HT-29 (cell line): ENCODE data around the gene TEPSIN. TPM values are rescaled to one million over a fixed set of nuclear protein-coding genes. Genes with fewer than 3 reads are reported as not detected.
A peak's percentile ranks its signal among the peaks of the same experiment; 100 is the strongest.

Source experiments
- DNase-seq: peaks from one replicate; pipeline ENCODE4 v3.0.0-alpha.2; 2015; ENCODE audit warnings: low spot score
- total RNA-seq: library from RNA; depleted of rRNA; stranded (reverse); fragments of >200 nt; shearing (Covaris generic); gene quantifications from 2 replicates; pipeline ENCODE4 v1.2.3, GENCODE V29; 2014

The TEPSIN gene
- total RNA-seq, 1 experiment from 2014 or later, result 46.2 TPM

DNA sequence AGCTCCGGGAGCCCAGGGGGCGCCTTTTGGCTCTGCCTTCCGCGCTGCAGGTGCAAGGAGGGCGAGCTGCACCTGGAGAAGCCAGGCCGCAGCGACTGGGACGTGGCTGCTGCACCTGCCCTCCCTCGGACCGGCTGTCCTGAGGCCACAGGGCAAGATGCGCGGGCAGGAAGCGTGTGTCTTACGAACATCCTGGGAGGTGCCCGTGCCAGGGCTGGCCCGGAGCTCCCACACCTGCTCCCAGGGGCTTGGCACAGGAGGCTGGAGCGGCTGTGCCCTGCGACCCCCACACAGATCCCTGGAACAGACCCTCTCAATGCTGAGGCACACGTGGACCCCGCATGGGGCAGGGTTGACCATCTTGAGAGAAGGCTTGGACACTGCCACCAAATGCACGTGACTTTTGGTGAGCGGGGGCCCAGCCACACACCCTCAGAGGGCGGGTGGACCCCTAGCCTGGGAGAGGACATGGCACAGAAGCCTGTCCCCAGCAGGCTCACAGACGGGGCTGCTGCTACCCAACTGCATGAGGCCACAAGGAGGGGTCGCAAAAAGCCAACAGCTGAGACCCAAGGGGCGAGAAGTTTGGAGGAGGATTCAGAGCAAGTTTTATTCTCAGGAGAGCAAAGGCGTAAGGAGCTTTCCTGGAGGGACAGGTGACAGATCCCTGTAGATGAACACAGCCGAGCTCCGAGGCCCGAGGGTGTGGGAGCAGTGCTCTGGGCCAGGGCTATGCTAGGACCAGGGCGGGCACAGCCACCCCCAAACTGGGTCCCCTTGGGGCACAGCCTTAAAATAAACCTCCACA, 11.6 kb upstream of the TEPSIN start:
- no peak for DNase-seq

GRCh38 chr17:81249223-81250040, 10.6 kb upstream of the TEPSIN start:
- no peak for DNase-seq

GRCh38 chr17:81248649-81249048, 9.8 kb upstream of the TEPSIN start:
- no peak for DNase-seq

DNA sequence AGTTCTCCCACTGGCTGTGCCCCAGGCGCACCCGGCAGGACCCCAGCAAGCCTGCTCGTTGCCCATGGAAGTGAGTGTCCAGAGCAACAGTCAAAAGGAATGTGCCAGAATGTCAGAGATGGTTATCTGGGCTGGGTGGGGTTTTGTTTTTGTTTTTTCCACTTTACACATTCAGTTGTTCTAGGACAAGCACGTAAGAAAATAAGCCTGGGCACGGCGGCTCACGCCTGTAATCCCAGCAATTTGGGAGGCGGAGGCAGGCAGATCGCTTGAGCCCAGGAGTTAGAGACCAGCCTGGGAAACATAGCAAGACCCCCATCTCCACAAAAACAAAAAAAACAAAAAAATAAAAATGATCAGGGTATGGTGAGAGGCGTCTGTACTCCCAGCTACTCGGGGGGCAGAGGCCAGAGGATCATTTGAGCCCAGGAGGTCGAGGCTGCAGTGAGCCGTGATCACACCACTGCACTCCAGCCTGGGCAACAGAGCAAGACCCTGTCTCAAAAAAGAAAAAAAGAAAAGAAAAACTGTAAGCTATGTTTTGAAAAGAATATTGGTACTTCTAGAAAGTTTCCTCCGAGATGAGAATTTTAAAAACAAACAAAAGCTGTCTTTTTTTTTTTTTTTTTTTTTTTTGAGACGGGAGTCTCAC, 8.6 kb upstream of the TEPSIN start:
- no peak for DNase-seq

- no peak for DNase-seq
Measured at GRCh38 chr17:81246679-81247338, 8.0 kb upstream of the TEPSIN start.

- DNase-seq, result no peak
Measured at GRCh38 chr17:81246343-81246670, 7.5 kb upstream of the TEPSIN start.

GRCh38 chr17:81245665-81246342, 6.9 kb upstream of the TEPSIN start:
- DNase-seq, result no peak

DNA sequence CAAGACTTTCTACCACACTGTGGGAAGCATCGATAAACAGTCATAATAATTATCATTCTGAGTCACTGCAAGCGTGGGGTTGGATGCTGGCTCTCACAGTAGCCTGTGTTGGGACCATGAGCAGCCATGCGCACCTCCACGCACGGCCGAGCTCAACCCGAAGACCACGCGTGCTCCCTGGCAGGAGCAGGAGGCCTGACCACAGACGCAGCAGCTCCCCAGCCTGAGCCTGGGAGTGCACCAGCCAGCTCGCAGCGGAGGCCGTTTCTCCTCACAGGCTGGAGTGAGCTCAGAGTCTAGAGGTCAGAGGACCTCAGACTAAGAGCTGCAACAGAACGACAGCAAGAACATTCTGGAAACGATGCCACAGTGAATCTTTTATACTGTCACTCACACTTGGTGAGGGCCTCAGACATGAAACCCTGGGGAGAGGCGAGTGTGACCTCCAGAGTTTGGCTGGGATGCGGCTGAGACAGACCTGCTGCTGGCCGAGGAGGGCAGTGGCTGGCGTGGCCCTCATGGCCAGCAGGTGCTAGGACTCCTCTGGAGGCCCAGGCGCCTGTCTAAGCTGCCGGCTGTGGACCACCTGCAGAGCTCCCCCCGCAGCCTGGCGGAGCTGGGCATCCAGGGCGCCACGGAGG, 6.3 kb upstream of the TEPSIN start:
- DNase-seq, result no peak

- no peak for DNase-seq
Measured at GRCh38 chr17:81244358-81245023, 5.6 kb upstream of the TEPSIN start.

DNA sequence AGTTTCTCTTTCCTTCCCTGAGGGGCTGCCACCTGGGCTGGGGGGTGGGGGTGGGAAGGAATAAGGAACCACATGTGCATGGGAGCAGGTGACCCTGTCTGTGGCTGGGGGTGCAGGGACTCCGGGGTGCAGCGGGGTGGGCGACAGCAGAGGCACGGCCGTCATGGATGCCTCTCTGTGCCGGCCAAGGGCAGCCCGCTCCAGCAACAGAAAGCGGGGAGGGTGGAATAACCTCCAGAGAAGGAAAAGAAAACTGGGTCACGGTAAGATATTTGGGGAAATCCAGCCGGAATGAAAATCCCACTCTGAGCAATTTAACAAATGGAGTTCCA, 4.4 kb upstream of the TEPSIN start:
- no peak for DNase-seq

- DNase-seq, result no peak
Measured at GRCh38 chr17:81242421-81243332, 3.8 kb upstream of the TEPSIN start.

DNA sequence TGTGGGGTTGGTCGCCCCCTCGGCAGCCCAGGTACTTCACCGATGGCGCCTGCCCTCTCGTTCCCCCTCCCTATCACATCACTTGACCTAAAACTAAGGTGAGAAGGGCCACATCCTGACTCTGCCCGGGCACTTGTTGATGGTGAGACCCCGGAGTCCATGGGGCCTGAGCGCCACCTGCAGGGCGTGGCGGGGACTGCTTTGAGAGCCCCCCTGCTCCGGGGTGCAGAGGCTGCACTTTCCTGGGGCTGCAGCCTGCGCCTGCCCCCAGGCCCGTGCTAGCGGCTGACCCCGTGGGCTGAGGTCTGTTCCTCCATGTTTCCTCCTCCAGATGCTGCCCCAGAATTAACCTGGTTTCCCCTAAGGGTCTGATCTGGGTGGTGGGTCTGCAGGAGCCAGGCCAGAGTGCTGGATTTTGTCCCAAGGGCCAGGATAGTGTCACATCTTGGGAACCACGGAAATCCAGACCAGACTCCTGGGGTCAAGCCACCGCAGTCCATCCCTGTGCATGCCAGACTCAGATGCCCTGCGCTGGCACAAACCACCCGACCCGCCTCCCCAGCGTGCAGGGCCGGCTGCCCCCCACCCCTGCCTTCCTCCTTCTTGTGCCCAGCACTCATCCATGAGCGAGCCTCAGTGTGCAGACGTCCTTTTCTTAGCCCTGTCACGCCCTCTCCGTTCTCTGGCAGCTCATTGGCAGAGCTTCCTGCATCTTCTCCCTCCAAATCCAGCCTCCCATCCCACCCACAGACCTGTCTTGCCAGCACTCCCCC, 3.0 kb upstream of the TEPSIN start:
- peak; percentile 61 for DNase-seq

DNA sequence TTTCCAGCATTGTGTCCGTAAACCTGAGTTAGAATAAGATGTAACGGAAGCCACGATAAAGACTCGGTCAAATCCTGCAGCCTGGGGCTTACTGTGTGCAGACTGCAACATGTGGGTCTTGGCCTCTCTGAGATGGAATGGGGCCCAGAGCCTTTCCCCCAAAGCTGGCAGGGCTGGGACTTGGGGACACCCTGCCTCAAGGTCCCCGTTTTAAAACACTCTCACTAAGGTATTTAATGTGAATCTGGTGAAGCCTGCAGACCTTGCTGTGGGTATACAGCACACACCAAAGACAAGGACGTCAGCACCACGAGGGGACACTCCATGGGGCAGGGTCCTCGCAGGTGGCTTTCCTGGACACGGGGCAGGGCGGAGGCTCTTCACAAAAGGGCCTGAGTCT, 2.3 kb upstream of the TEPSIN start:
- DNase-seq, result no peak

- no peak for DNase-seq
Measured at GRCh38 chr17:81240761-81241160, 1.9 kb upstream of the TEPSIN start.

DNA sequence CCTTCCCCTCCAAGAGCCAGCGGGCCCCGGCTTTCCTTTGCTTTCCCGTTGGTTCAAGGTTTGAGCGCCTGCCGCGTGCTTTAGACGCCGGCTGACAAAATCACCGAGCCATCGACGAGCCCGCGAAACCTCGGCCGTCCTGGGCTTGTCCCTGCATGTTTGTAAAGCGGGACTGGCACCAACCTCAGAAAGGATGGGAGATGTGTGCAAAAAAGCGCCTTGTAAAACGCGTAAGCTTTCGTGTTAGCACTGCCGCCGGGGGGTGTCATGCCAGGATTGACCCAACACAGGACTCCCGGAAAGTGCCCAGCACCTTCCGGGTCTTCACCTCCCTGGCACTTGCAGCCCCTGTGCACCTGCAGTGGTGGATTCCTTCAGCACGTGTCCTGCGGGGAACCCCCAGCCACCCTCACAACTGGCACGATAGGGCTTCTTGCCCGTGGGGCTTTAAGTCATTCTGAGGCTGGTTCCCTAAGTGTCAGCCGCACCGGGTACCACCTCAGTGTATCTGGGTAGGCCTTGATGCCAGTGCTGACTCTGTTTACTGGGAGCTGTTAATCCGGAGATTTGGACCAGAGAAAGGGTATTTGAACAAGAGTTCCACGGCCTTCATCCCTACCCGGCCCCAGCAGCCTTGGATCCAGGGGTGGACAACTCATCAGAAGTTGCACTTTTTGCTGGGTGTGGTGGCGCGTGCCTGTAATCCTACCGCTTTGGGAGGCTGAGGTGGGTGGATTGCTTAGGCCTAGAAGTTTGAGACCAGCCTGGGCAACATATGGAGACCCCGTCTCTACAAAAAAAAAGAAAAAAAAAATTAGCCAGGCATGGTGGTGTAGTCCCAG, 1.1 kb upstream of the TEPSIN start:
- peak; percentile 29 for DNase-seq

GRCh38 chr17:81238490-81238814, 403 bp downstream of the TEPSIN start:
- DNase-seq, result no peak

GRCh38 chr17:81237591-81238489, 1.0 kb downstream of the TEPSIN start:
- no peak for DNase-seq
